ENCODE measurements around the gene DNAH12.

DNA sequence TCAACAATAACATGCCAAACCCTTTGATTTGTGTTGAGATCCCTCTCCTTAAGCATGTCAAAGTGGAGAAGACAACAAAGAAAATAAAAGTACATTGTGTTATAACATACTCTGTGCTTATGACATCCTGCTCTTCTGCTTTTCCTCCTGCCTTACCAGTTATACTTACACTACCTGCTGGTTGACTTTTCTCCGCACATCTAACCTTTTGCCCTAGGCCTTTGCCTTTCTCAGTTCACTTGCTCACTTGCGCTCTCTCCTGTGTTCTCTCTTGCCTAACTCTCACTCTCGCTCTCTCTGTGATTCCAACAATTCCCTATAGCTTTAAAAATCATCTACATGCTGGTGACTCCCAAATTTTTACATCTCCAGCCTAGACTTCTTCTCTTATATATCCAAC, 5.7 kb downstream of the DNAH12 start:
- TF ChIP-seq, protein P1, sequence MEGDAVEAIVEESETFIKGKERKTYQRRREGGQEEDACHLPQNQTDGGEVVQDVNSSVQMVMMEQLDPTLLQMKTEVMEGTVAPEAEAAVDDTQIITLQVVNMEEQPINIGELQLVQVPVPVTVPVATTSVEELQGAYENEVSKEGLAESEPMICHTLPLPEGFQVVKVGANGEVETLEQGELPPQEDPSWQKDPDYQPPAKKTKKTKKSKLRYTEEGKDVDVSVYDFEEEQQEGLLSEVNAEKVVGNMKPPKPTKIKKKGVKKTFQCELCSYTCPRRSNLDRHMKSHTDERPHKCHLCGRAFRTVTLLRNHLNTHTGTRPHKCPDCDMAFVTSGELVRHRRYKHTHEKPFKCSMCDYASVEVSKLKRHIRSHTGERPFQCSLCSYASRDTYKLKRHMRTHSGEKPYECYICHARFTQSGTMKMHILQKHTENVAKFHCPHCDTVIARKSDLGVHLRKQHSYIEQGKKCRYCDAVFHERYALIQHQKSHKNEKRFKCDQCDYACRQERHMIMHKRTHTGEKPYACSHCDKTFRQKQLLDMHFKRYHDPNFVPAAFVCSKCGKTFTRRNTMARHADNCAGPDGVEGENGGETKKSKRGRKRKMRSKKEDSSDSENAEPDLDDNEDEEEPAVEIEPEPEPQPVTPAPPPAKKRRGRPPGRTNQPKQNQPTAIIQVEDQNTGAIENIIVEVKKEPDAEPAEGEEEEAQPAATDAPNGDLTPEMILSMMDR (IDR thresholded peaks at IDR 0.05): no peak
- TF ChIP-seq, protein P2, sequence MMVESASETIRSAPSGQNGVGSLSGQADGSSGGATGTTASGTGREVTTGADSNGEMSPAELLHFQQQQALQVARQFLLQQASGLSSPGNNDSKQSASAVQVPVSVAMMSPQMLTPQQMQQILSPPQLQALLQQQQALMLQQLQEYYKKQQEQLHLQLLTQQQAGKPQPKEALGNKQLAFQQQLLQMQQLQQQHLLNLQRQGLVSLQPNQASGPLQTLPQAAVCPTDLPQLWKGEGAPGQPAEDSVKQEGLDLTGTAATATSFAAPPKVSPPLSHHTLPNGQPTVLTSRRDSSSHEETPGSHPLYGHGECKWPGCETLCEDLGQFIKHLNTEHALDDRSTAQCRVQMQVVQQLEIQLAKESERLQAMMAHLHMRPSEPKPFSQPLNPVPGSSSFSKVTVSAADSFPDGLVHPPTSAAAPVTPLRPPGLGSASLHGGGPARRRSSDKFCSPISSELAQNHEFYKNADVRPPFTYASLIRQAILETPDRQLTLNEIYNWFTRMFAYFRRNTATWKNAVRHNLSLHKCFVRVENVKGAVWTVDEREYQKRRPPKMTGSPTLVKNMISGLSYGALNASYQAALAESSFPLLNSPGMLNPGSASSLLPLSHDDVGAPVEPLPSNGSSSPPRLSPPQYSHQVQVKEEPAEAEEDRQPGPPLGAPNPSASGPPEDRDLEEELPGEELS (CRISPR knock-in tag; IDR thresholded peaks at IDR 0.05): no peak
- TF ChIP-seq FOXP1 (CRISPR knock-in tag; IDR thresholded peaks at IDR 0.05; ENCODE audit: borderline replicate concordance): no peak
- no peak for TF ChIP-seq ELF4 (CRISPR knock-in tag; IDR thresholded peaks at IDR 0.05; ENCODE audit: low read depth)
- no peak for TF ChIP-seq NR1H2 (CRISPR knock-in tag; IDR thresholded peaks at IDR 0.05)
